Activated naive CD4-positive, alpha-beta T cell treated with anti-CD3 and anti-CD28 coated beads, Interleukin-2, amount 10 ng/mL, durations not matched to agents 7 days and 5 days (primary cell): ENCODE data around the gene ANXA2R.

Source experiments
- CTCF ChIA-PET: fragments of 350-600 bp; sonication (Branson Sonifier 250); formaldehyde crosslinking; loops from one replicate; lab custom pipeline; 2021; ENCODE audit warnings: antibody characterized with exemption; lab: Charles Lee
- DNase-seq: peaks from one replicate; pipeline ENCODE4 v3.0.0-alpha.2; 2020
- H3K27ac Mint-ChIP-seq: one replicate; pipeline ENCODE4 v1.8.0; 2021; ENCODE audit warnings: mild to moderate bottlenecking, moderate library complexity, mixed read lengths
- H3K27me3 Mint-ChIP-seq: one replicate; pipeline ENCODE4 v1.8.0; 2021; ENCODE audit warnings: mild to moderate bottlenecking, mixed read lengths
- H3K36me3 Mint-ChIP-seq: one replicate; pipeline ENCODE4 v1.8.0; 2021; ENCODE audit warnings: mixed read lengths
- H3K4me1 Mint-ChIP-seq: one replicate; pipeline ENCODE4 v1.8.0; 2021; ENCODE audit warnings: mixed read lengths
- H3K4me3 Mint-ChIP-seq: one replicate; pipeline ENCODE4 v1.8.0; 2021; ENCODE audit warnings: mild to moderate bottlenecking, moderate library complexity, mixed read lengths
- H3K9me3 Mint-ChIP-seq: one replicate; pipeline ENCODE4 v1.8.0; 2021; ENCODE audit warnings: mixed read lengths

Gene ANXA2R

GRCh38 chr5:43044181-43044914 lies 4.2 kb upstream of the ANXA2R start:
- CTCF ChIA-PET, result interaction anchor here (3.8 kb wide), 1 partner anchor 52 kb away, joined by 47 read pairs; no protein-coding TSS in a partner anchor
- H3K36me3 Mint-ChIP-seq, result peaks cover 23% of the 10 kb centered on the region
- no peak overlapping the region for H3K4me3 Mint-ChIP-seq
- peak overlapping the region; percentile 33 for H3K27ac Mint-ChIP-seq
- peaks cover 4% of the 10 kb centered on the region for H3K27me3 Mint-ChIP-seq
- DNase-seq, result no peak
- H3K4me1 Mint-ChIP-seq, result peaks cover 31% of the 10 kb centered on the region
- peaks cover under 1% of the 10 kb centered on the region for H3K9me3 Mint-ChIP-seq

- CTCF ChIA-PET, result interaction anchor here (0.9 to 3.8 kb wide), 3 partner anchors 22 to 51 kb away, joined by 5 to 47 read pairs (median 35); no protein-coding TSS in a partner anchor
- peaks cover 26% of the 10 kb centered on the region for H3K36me3 Mint-ChIP-seq
Measured at GRCh38 chr5:43043400-43043756, 3.3 kb upstream of the ANXA2R start.

GRCh38 chr5:43042626-43043399 lies 2.7 kb upstream of the ANXA2R start:
- H3K27ac Mint-ChIP-seq, result peak overlapping the region; percentile 99
- no peaks in the 10 kb centered on the region for H3K9me3 Mint-ChIP-seq
- H3K4me1 Mint-ChIP-seq, result peaks cover 29% of the 10 kb centered on the region
- DNase-seq, result peak; percentile 83
- peak overlapping the region; percentile 94 for H3K4me3 Mint-ChIP-seq
- H3K36me3 Mint-ChIP-seq, result peaks cover 26% of the 10 kb centered on the region
- CTCF ChIA-PET, result interaction anchor here (0.8 to 3.8 kb wide), 11 partner anchors 18 to 347 kb away, joined by 3 to 47 read pairs (median 7); no protein-coding TSS in a partner anchor
- H3K27me3 Mint-ChIP-seq, result peaks cover 4% of the 10 kb centered on the region

More at GRCh38 chr5:43043400-43043756, 3.3 kb upstream of the ANXA2R start:
- H3K4me3 Mint-ChIP-seq, result peak overlapping the region; percentile 94
- no peak for DNase-seq
- H3K27ac Mint-ChIP-seq, result peak overlapping the region; percentile 99
- peaks cover 27% of the 10 kb centered on the region for H3K4me1 Mint-ChIP-seq
- no peaks in the 10 kb centered on the region for H3K9me3 Mint-ChIP-seq
- peaks cover 4% of the 10 kb centered on the region for H3K27me3 Mint-ChIP-seq

GRCh38 chr5:43042176-43042625 lies 2.1 kb upstream of the ANXA2R start:
- Mint-ChIP-seq H3K4me1 (peaks cover 34% of the 10 kb centered on the region), H3K27me3 (peaks cover 4% of the 10 kb centered on the region)

DNA sequence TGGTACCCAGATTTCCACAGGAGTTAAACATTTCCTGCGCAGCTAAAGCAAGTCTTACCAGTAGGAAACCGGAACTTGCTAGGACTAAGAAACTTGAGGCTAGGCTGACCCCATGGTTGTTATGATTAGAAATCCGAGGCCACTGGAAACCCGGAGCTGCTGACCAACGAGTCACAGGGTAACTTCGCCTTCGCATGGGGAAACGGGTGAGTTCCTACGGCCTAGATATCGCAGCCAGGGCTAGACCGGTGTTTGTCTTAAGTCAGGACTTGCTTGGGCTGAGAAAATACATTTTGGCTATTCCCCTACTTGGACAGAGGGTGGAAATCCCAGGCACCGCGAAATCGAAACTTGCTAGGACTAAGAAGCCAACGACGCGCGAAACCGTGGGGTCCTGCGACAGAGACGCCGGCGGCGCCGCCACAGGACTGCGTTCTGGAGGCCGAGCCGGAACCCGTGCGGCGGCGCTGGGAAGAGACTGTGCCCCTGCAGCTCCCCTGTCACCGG lies 1.6 kb upstream of the ANXA2R start:
- Mint-ChIP-seq H3K36me3 (peaks cover 28% of the 10 kb centered on the region), H3K27me3 (peaks cover 4% of the 10 kb centered on the region), H3K9me3 (no peaks in the 10 kb centered on the region), H3K4me3 (peak overlapping the region; percentile 94), H3K4me1 (peaks cover 37% of the 10 kb centered on the region), H3K27ac (peak overlapping the region; percentile 99)
- no peak for DNase-seq
- CTCF ChIA-PET, result interaction anchor here (0.8 to 3.9 kb wide), 18 partner anchors 16 to 442 kb away, joined by 3 to 47 read pairs (median 7); partner anchors contain the start of gene TMEM267

More at GRCh38 chr5:43042176-43042625, 2.1 kb upstream of the ANXA2R start:
- peak overlapping the region; percentile 94 for H3K4me3 Mint-ChIP-seq
- CTCF ChIA-PET, result interaction anchor here (0.8 to 3.8 kb wide), 14 partner anchors 16 to 348 kb away, joined by 3 to 47 read pairs (median 8); no protein-coding TSS in a partner anchor
- peak; percentile 90 for DNase-seq
- peaks cover 27% of the 10 kb centered on the region for H3K36me3 Mint-ChIP-seq
- peak overlapping the region; percentile 99 for H3K27ac Mint-ChIP-seq
- H3K9me3 Mint-ChIP-seq, result no peaks in the 10 kb centered on the region

GRCh38 chr5:43041110-43041668 lies 1.1 kb upstream of the ANXA2R start:
- Mint-ChIP-seq H3K4me3 (peak overlapping the region; percentile 94), H3K4me1 (peaks cover 38% of the 10 kb centered on the region), H3K36me3 (peaks cover 25% of the 10 kb centered on the region), H3K9me3 (no peaks in the 10 kb centered on the region), H3K27me3 (peaks cover 4% of the 10 kb centered on the region), H3K27ac (peak overlapping the region; percentile 99)
- CTCF ChIA-PET, result interaction anchor here (0.8 to 3.9 kb wide), 18 partner anchors 12 to 443 kb away, joined by 3 to 47 read pairs (median 7); partner anchors contain the start of gene TMEM267
- peak; percentile 61 for DNase-seq

- CTCF ChIA-PET, result interaction anchor here (0.8 to 4.5 kb wide), 13 partner anchors 10 to 350 kb away, joined by 3 to 47 read pairs (median 10); no protein-coding TSS in a partner anchor
- Mint-ChIP-seq H3K9me3 (no peaks in the 10 kb centered on the region), H3K4me3 (peak overlapping the region; percentile 94), H3K4me1 (peaks cover 44% of the 10 kb centered on the region), H3K36me3 (peaks cover 21% of the 10 kb centered on the region), H3K27me3 (peaks cover 4% of the 10 kb centered on the region), H3K27ac (peak overlapping the region; percentile 99)
- DNase-seq, result peak; percentile 76
Measured at GRCh38 chr5:43039471-43040286, 440 bp downstream of the ANXA2R start.

DNA sequence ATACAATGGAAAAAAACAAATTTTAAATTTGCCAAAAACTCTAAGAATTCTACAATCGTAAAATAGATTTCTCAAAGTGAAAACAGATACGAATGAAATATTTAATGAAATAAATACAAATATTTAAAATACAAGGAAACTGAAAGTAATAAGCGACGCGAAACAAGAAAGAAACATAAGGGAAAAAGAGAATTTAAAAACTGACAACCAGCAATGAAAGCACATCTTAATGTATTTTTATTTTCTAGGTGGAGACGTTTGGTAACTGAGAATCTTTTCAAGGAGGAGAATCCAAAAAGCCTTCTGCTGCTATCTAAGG lies 1.0 kb downstream of the ANXA2R start:
- CTCF ChIA-PET, result interaction anchor here (0.8 to 4.5 kb wide), 14 partner anchors 9 to 351 kb away, joined by 3 to 47 read pairs (median 8); no protein-coding TSS in a partner anchor
- peak overlapping the region; percentile 99 for H3K27ac Mint-ChIP-seq
- peaks cover 4% of the 10 kb centered on the region for H3K27me3 Mint-ChIP-seq
- H3K4me3 Mint-ChIP-seq, result peak overlapping the region; percentile 94
- peaks cover 17% of the 10 kb centered on the region for H3K36me3 Mint-ChIP-seq
- no peaks in the 10 kb centered on the region for H3K9me3 Mint-ChIP-seq
- H3K4me1 Mint-ChIP-seq, result peaks cover 44% of the 10 kb centered on the region
- no peak for DNase-seq

DNA sequence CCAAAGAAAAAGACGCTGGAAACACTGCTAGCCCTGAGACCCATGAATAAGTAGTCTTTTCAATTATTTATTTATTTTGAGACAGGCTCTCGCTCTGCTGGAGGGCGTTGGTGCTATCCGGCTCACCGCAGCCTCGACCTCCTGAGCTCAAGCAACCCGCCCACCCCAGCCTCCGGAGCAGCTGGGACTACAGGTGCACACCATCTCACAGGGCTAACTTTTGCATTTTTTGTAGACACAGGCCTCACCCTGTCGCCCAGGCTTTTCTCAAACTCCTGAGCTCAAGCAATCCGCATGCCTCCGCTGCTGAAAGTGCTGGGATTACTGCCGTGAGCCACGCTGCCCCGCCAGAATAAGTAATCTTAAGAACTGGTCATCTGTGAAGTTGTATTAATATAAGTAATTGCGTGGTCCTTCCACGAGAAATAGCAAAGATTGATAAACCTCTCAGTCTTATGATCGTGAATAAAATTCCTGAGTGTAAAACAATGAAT lies 1.6 kb downstream of the ANXA2R start:
- CTCF ChIA-PET, result interaction anchor here (0.8 to 4.5 kb wide), 15 partner anchors 8 to 351 kb away, joined by 3 to 47 read pairs (median 7); no protein-coding TSS in a partner anchor
- peak; percentile 59 for DNase-seq

DNA sequence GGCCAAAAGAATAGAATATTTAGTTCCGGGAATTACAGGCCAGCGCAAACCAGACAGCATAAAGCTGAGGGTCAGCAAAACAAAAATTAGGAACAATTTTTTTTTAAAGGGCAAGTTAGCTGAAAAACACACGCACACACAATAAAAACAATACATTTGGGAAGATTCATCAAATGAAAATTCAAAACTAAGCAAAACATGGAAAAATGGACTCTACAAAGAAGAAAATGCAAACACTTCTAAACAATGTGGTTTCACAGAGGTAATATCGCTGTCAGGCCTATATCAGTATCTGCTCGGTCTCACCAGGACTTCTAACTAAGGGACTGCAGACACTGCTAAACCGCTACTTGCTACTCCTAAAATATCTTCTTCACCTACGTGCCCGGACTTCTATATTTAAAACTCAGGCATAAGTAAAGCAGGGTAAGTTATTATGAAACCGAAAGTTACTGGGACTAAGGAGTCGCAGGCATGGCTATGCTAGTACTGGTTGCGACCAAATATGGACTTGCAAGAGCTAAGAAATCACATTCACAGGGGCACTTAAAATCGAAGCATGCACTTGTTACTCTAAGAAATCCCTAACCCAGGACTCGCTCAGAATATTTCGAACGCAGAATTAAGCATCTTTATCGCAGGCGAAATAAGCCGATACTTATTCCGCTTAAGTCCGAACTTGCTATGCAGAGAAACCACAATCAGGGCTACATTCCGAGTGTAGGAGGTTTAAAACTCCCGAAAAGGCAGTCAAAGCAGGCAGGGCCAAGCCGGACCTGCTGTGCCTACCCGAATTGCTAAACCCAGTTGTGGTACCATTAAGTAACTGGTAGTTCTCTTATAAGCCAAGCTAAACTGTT lies 2.3 kb downstream of the ANXA2R start:
- peaks cover 17% of the 10 kb centered on the region for H3K36me3 Mint-ChIP-seq
- peaks cover 41% of the 10 kb centered on the region for H3K4me1 Mint-ChIP-seq
- H3K9me3 Mint-ChIP-seq, result no peaks in the 10 kb centered on the region
- H3K4me3 Mint-ChIP-seq, result peak overlapping the region; percentile 94
- CTCF ChIA-PET, result interaction anchor here (1.0 to 4.5 kb wide), 12 partner anchors 8 to 352 kb away, joined by 3 to 47 read pairs (median 8); no protein-coding TSS in a partner anchor
- peak; percentile 67 for DNase-seq
- peak overlapping the region; percentile 95 for H3K27ac Mint-ChIP-seq
- peaks cover 4% of the 10 kb centered on the region for H3K27me3 Mint-ChIP-seq

More for the DNA sequence above, 1.6 kb downstream of the ANXA2R start:
- H3K4me1 Mint-ChIP-seq, result peaks cover 46% of the 10 kb centered on the region
- peaks cover 4% of the 10 kb centered on the region for H3K27me3 Mint-ChIP-seq
- H3K9me3 Mint-ChIP-seq, result no peaks in the 10 kb centered on the region
- H3K27ac Mint-ChIP-seq, result peak overlapping the region; percentile 95
- H3K4me3 Mint-ChIP-seq, result peak overlapping the region; percentile 94
- H3K36me3 Mint-ChIP-seq, result peaks cover 17% of the 10 kb centered on the region

DNA sequence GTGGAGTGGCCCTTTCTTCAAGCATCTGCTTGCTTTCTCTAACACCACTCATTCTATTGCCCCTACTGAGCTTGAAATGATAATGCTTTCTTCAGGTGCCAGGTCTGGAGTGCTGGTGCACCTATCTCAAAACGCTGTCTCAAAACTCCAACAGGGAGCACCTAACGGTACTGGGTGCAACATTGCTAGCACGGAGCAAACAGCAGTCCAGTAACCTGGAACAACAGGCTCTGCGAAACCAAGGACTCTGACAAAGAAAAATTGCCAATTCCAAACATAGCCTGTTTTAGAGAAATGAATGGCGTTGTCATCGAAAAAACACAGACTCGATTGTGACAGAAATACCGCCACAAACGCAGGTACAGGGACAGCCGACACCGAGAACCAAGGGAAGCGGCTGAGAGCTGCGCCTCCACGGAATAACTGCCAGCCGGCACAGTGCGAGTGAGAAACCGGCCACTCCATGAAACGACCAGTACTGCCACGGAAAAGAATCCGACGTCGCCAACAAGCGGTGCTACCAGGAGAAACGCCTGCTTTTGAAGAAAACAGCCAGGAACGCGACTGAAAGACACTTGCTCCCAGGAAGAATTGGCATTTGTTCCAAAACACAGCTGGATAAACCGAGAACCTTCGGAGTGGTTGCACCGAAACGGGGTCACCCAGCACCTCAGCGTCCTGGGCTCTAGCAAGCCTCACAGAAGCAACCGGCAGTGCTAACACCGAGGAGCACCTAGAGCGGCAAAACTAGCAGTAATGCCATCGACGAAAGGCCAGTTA lies 3.1 kb downstream of the ANXA2R start:
- CTCF ChIA-PET, result interaction anchor here (0.6 to 4.5 kb wide), 8 partner anchors 8 to 353 kb away, joined by 3 to 47 read pairs (median 4); no protein-coding TSS in a partner anchor
- no peaks in the 10 kb centered on the region for H3K9me3 Mint-ChIP-seq
- H3K36me3 Mint-ChIP-seq, result peaks cover 17% of the 10 kb centered on the region
- peaks cover 41% of the 10 kb centered on the region for H3K4me1 Mint-ChIP-seq
- peak overlapping the region; percentile 95 for H3K27ac Mint-ChIP-seq
- no peak for DNase-seq
- H3K4me3 Mint-ChIP-seq, result peak overlapping the region; percentile 94
- H3K27me3 Mint-ChIP-seq, result no peaks in the 10 kb centered on the region
